ENCODE results near the gene SF1. TPM values are rescaled to one million over a fixed set of nuclear protein-coding genes. Genes with fewer than 3 reads are reported as not detected.

The SF1 gene, protein sequence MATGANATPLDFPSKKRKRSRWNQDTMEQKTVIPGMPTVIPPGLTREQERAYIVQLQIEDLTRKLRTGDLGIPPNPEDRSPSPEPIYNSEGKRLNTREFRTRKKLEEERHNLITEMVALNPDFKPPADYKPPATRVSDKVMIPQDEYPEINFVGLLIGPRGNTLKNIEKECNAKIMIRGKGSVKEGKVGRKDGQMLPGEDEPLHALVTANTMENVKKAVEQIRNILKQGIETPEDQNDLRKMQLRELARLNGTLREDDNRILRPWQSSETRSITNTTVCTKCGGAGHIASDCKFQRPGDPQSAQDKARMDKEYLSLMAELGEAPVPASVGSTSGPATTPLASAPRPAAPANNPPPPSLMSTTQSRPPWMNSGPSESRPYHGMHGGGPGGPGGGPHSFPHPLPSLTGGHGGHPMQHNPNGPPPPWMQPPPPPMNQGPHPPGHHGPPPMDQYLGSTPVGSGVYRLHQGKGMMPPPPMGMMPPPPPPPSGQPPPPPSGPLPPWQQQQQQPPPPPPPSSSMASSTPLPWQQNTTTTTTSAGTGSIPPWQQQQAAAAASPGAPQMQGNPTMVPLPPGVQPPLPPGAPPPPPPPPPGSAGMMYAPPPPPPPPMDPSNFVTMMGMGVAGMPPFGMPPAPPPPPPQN
- total RNA-seq: 153 and 156 TPM in 2 replicates

DNA sequence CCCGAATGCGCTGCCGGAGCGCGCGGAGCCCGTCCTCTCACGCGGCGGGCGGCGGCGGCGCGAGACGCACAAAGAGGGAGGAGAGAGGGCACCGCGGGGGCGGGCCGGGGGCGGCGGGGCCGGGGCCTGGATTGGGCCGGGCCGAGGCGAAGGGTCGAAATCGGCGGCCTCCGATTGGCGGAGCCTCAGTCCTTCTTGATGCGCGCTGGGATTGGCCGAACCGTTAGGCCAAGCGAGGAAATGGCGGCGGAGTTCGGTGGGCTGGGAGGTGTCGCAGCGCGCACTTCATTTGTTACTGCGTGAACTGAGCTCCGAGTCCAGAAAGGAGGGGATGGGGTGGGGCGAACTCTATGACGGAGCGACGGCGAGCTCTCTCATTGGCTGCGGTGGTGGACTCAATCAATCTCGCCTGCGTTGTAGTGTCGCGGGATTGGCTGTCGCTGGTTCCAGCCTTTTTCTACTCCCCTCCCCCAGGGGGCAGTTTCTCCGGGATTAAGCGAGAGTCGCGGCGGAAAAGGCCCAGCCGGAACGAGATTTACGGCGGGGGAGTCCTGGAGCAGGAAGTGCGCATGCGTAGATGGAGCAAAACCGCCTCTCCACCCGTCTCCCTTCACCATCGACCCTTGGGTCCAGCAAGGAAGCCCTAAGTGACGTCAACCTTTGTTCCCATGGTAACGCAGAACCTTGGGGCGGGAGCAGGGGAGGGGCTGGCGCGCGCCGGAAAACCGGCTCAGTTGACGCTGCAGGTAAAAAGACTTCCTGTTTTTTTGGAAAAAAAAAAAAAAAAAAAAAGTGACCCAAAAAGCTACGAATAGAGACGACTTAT, at the start of gene SF1:
Gene SF1, minus strand, starts transcription at position 70 of the 826 bp plus-strand sequence. CDS start 150 bp downstream, outside the sequence.

DNA sequence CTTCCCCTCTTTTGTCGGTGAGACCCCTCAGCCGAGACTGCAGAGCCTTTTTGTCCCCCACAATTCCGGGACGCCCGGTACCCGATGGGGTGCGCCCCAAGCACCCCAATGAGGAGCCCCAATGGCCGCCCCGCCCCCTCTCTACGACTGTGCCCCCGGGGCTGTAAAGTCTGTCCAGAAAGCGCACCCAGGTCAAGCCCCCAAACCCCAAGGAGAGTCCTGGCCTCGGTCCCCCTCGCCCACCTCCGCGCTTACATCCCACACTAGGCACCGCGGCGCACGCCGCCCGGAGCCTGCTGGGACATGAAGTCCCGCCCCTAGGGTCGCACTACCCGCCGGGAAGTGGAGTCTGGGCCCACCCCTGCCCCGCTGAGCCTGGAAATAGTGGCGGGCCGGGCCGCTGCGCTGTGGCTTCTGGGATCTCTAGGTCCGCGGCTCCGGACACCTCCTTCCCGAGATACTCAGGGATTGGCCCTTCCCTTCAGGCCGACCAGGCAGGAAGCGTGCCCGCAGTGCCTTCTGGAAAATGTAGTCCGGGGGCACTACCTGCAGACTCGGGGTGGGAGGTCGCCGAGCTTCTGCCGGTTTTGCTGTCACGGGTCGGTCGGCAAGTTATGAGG, 32.0 kb upstream of the SF1 start, which contains the start of gene MEN1:
Gene MEN1, minus strand, starts transcription at position 281 of the 620 bp plus-strand sequence. CDS start 442 bp downstream, outside the sequence.

DNA sequence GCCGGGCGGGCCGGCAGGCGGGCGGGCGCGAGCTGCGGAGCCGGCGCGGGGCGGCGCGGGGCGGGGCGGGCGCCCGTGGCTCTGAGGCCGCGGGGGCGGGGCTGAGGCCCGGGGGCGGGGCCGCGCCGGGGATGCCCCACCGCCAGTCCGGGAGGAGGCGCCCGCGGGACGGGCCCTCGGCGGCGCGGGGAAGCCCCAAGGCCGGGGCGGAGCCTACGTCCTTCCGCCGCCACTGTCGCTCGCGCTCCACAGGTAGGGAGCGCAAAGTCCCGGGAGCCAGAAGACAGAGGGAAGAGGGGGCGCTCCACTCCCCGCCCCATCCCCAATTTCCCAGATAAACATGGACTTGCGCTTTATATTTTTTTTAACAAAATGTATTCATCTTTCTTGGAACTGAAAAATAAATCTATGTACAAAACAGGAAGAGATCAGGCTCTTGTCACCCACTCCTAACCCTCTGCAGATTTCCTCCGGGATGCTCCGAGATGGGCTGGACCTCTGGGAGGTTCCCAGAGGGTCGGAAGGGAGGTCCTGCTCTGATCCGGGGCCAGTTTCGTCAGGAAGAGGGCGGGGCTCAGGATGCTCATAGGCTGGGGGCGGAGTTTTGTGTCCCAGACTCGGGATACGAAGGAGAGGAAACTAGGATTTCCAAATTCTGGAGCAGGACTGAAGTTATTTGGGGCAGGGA, 25.0 kb upstream of the SF1 start, which contains the start of gene MAP4K2:
Gene MAP4K2, minus strand, starts transcription at position 57 of the 688 bp plus-strand sequence. CDS start 65 bp downstream, outside the sequence.

DNA sequence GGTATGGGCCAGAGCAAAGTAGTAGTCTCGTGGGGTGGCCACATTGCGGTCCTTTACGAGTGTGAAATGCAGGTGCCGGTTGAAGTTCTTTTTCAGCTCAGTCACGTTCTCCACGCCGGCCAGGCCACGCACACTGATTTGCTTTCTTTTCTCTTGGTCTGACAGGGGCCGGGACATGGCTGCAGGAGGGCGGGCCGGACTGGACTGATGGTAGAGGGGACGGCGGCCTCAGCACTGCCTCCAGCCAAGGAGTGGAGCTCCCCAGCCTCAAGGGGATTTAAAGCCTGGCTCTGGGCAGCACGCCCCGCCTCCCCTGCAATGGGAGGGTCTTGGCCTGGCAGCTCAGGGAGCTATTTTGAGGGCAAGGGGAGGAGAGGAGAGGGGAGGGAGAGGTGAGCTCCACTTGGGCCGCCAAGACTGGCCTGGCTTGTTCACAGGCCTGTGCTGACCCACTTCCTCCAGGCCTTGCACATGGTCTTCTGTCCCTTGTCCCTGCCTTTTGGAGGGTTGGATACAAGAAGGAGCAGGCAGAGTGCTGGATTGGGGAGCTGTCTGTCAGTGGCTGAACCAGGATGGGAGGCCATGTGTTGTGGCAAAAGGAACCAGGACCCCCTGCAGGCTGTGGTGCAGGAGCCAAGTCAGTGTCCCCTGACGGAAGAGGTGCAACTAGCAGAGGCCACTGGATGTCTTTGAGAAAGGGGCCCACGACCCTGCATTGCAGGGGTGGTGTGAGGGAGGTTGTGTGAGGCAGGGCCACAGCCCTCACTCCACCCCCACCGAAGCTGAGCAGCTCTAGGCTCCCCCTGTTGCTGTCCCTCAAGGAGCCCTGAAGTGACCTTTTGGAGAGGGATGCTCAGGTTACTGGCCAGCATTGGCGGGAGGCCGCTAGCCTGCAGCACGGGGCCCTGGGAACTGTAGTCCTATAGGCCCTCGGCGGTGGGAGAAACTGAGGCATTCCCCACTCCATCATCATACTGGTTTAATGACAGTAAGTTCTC, 18.3 kb downstream of the SF1 start, which contains the start of gene PYGM:
Gene PYGM, minus strand, starts transcription at position 253 of the 998 bp plus-strand sequence. Its CDS starts 76 bp downstream, at position 177.

DNA sequence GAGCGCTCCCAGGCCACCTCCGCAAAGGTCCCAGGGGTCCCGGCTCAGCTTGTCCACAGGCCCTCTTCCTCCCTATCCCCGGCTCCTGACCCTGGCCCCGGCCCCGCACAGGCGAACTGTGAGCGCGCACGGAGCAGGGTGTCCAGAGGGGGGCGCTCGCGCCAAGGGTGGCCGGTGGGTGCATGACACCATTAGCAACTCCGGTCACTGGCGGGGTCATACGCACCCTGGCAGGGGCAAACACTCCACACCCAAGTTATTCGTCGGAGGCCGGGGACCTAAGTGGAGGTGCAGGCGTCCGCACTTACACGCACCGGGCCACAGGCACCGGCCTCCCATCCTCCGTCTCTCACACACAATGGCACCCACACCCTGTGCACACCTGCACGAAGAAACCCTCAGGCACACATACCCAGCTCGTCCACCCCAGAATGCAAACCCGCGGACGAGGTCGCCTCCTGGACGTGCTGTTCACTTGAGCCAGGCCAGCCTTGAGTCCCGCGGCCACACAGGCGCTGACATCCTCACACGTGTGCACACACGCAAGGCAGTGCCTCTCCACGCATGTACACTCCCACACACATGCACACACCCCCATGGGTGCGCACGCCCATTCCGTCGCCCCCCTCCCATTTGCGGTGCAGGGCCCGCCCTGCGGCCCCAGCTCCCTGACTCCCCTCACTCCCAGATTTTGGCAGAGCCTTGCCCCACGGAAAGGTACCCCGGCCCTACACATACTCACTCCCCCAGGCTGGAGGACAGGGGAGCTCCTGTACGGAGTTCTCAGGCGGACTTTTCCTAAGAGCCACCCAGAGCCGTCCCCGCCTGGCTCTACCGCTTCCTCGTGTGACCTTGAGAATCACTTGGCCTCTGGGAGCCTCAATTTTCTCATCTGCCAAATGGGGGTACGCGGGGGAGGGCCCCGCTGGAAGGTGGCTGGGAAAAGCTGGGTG, 34.5 kb downstream of the SF1 start, which contains the start of gene RASGRP2:
Gene RASGRP2, minus strand, starts transcription at position 552 of the 953 bp plus-strand sequence. CDS start 1,276 bp downstream, outside the sequence.

DNA sequence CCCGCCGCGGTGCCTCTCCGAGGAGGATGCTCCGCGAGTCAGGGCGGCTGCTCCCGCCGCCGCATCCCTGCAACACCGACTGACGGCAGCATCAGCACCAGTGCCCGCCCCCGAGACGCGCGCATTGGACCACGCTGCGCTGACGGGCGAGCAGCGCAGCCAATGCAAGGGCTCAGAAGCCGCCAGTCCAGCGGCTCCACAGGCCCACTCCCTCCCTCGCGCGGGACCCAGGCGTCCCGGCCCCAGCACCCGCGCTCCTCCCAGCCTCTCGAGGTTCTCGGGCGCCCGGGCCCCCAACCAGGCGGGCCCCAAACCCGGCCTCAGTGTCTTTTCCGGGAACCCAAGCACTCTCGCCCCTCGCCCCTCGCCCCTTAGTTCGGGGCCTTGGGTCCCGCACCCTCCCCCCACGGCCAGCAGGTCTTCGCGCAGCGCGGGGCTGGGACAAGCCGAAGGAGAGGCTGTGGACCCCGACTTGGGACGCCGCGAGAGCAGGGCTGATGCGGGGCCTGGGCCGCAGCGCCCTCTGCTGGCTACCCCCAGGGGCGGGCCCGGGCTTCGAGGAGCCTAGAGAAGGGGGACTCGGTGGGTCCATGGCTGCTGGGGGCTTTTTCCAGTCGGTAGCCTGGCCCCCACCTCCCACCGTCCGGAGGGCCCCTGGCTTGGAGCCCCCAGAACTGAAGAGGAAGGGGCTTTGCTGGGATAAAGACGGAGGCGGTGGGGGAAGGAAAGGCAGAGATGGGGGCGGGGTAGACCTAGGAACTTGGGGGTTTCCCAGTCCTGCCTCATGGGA, 55.0 kb downstream of the SF1 start, which contains the start of gene NRXN2:
Gene NRXN2, minus strand, starts transcription at position 81 of the 790 bp plus-strand sequence. CDS start 9,498 bp downstream, outside the sequence.

Other genes starting within 250 kb of the SF1 start
- not detected in 2 replicates for gene SLC22A11, start 222.6 kb downstream of the SF1 start, total RNA-seq
- not detected in 2 replicates for gene SLC22A12, start 187.3 kb downstream of the SF1 start, total RNA-seq
- gene NRXN2, start 55.3 kb downstream of the SF1 start, total RNA-seq: not detected in 2 replicates
- 1.6 TPM in 1 of 2 replicates, not detected in the other for gene RASGRP2, start 34.4 kb downstream of the SF1 start, total RNA-seq
- gene PYGM, start 18.6 kb downstream of the SF1 start, total RNA-seq: 0.25 TPM in 1 of 2 replicates, not detected in the other
- gene MAP4K2, start 24.7 kb upstream of the SF1 start, total RNA-seq: 32.2 and 41.7 TPM in 2 replicates
- gene MEN1, start 32.0 kb upstream of the SF1 start, total RNA-seq: 19.1 and 22.2 TPM in 2 replicates
- gene CDC42BPG, start 66.1 kb upstream of the SF1 start, total RNA-seq: 0.33 and 0.49 TPM in 2 replicates
- gene EHD1, start 100.1 kb upstream of the SF1 start, total RNA-seq: 84.5 and 91.1 TPM in 2 replicates
- gene ATG2A, start 138.7 kb upstream of the SF1 start, total RNA-seq: 22.2 and 27.4 TPM in 2 replicates
- 23.6 and 27.2 TPM in 2 replicates for gene PPP2R5B, start 146.1 kb upstream of the SF1 start, total RNA-seq
- not detected in 2 replicates for gene GPHA2, start 157.4 kb upstream of the SF1 start, total RNA-seq
- not detected in 2 replicates for gene MAJIN, start 193.6 kb upstream of the SF1 start, total RNA-seq
- gene BATF2, start 218.4 kb upstream of the SF1 start, total RNA-seq: 4.4 and 7.9 TPM in 2 replicates
- 167 and 184 TPM in 2 replicates for gene ARL2, start 235.6 kb upstream of the SF1 start, total RNA-seq
- gene SNX15, start 248.9 kb upstream of the SF1 start, total RNA-seq: 17.1 and 17.3 TPM in 2 replicates